Activated gamma-delta T cell treated with anti-CD3 and anti-CD28 coated beads, Interleukin-2, amount 50 U/mL, for 16 hours (primary cell): Measurements from ENCODE around the gene GPR68.
A peak's percentile ranks its signal among the peaks of the same experiment; 100 is the strongest.
"Not testable (repeated sequence)": the region's sequence is repeated elsewhere in the genome, so short reads cannot be mapped to it uniquely, and the experiment has no call there.

ENCODE experiments used
- DNase-seq: peaks from one replicate; pipeline ENCODE4 v3.0.0-alpha.2; 2020; ENCODE audit warnings: low read depth

GPR68 gene

GRCh38 chr14:91228112-91229004 is 16.1 kb downstream of the GPR68 start:
- DNase-seq: peak; percentile 80

- DNase-seq: no peak
These were observed 17.3 kb downstream of the GPR68 start for GRCh38 chr14:91227183-91227628.

DNA sequence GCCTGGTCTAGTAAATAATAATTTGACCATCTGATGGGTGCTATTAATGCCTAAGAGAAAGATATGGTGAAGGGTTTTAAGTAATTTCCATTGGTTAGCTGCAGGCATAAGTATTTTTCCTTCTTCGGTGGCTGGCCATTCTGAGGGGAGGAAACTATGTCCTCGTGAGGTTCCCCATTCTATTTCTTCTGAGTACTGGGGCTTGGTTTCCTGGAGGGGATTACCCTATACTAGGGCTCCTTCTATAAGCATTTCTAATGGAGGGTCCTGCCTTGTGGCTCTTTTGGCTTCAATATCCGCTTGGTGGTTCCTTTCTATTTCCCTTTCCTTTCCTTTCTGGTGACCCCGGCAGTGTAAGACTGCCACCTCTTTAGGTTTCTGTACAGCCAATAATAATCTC is 18.1 kb downstream of the GPR68 start:
- DNase-seq: not testable (repeated sequence)

DNA sequence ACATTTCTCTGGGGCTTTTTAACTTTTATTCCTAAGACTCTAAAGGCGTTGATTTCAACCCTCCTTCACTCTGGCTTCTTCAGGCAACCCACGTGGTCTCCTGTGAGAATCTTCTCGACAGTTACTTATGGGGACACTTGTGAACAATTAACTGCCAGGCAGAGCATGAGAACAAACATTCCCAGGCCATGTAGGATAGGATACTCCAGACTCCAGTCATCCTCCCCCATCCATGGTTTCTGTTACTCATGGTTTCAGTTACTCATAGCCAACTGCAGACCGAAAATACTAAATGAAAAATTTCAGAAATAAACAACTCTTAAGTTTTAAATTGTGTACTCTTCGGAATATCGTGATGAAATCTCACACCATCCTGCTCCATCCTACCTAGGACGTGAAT is 19.5 kb downstream of the GPR68 start:
- no peak for DNase-seq

- DNase-seq: no peak
These were observed 21.3 kb downstream of the GPR68 start for GRCh38 chr14:91223028-91223783.

DNA sequence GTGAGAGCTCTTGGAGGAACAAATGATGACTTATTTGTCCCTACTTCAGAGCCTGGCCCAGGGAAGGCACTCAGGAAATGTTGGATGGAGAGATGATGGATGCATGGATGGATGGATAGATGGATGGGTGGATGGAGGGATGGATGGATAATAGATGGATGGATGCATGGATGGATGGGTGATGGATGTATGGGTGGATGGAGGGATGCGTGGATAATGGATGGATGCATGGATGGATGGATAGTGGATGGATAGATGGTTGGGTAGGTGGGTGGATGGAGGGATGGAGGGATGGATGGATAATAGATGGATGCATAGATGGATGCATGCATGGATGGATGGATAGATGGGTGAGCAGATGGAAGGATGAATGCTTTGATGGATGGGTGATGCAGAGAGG is 23.2 kb downstream of the GPR68 start:
- DNase-seq: no peak

GRCh38 chr14:91220581-91221000 is 23.9 kb downstream of the GPR68 start:
- no peak for DNase-seq

DNA sequence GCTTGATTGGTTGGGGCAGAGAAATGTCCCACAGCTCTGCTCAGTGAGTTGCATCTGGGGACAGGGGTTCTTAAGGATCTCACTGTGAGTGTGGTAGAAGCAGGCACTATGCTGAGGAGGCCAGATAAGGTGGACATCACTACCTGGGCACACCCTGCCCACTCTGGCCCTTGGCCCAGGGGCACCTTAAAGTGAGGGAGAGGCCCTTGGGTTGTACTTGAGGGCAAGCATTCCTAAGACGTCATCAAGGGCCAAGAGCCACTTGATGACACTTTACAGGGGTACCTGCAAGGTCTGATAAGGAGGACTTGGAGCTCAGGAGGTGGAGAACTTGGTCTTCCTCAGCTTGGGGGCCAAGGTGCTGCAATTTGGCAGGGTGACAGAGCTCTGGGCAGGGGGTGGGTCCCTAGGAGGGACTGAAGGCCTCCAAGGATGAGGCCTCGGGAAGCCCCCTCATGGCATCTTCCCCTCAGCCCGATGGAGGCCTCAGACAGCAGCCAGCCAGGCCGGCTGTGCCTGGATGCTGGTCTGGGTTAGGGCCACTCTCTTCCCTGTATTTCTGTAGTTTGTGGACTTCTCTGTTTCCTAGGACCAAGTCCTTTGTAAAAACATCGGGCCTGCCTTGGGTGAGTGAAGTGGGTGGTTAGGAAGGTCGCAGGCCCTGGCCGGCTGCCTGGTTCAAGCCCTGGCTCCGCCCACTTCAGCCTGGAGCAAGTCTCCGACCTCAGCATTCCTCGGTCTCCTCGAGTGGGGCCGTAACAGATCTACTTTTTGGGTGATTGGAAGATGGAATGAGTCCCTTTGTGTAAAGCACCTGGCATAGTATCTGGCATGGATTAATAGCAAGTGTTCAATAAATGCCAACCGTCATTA is 24.8 kb downstream of the GPR68 start:
- no peak for DNase-seq

DNA sequence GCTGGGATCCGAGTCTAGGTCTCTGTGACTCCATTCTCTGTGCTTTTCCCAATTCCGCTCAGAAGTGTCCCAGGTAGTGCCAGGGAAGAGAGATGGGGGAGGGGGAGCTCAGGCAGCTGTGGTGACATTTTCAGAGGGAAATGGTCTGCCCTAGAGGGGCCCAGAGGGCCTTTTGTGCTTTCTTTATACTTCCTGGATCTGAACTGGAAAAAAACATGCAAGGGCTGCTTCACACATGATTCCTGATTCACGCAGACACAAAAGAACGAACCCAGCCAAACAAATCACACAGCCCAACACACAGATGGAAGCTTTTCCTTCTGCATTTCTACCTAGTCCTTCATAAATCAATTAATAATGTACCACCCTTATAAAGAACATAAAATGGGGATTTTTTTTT is 26.5 kb downstream of the GPR68 start:
- DNase-seq: no peak

GRCh38 chr14:91216731-91217226 is 27.7 kb downstream of the GPR68 start:
- no peak for DNase-seq

DNA sequence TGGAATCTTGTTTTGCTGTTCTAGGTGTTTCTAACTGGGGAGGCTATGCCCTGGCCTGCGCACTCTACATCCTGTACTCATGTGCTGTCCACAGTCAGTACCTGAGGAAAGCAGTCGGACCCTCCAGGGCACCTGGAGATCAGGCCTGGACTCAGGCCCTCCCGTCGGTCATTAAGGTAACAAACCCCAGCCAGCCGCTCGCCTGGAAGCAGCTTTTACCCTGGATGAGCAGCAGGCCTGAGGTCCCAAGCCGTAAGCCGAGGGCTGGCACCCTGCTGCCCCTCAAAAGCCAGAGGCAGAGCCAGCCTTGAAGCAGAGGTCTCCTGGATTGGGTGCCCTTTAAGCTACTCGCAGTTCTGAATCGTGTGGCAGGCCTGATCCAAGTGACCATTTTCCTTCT is 29.1 kb downstream of the GPR68 start:
- DNase-seq: no peak

DNA sequence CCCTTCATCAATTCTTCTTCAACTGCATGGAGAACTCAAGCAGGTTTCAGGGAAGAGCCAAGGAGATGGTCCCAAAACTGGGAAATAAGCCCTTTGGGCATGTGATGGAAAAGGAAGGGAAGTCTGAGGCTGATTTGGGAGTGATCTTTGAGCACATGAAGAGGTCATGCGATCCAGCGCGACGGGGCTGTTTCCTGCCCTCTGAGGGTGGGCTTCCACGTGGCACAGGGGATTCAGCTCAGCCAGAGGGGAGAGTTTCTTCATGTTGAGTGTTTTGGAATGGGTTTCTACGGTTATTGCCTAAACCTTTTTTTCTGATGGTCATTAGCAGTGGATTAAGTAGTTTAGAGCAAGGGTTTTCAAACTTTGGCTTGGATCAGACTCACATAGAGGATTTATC is 30.2 kb downstream of the GPR68 start:
- DNase-seq: no peak

DNA sequence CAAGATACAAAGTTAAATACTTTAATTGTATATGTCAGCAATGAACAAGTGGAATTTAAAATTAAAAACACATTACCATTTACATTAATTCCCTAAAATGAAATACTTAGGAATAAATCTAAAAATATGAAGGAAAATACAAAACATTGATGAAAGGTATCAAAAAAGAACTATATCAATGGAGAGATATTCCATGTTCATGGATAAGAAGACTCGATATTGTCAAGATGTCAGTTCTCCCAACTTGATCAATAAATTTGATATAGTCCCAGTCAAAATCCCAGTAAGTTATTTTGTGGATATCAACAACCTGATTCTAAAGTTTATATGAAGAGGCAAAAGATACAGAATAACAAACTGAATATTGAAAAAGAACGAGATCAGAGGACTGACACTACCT is 33.5 kb downstream of the GPR68 start:
- DNase-seq: no peak

DNA sequence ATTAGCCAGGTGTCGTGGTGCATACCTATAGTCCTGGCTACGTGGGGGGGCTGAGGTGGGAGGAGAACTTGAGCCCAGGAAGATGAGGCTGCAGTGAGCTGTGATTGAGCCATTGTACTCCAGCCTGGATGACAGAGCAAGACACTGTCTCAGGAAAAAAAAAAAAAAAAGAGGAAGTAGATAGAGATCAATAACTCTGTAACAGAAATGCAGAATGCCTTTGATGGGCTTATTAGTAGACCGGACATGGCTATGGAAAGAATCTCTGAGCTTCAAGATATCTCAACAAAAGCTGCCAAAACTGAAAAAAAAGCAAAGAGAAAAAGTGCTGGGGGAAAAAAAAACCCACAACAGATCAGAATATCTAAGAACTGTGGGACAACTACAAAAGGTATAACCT is 37.5 kb downstream of the GPR68 start:
- DNase-seq: no peak

GRCh38 chr14:91205459-91205858 is 39.0 kb downstream of the GPR68 start:
- DNase-seq: no peak

GRCh38 chr14:91204657-91205056 is 39.8 kb downstream of the GPR68 start:
- DNase-seq: no peak

DNA sequence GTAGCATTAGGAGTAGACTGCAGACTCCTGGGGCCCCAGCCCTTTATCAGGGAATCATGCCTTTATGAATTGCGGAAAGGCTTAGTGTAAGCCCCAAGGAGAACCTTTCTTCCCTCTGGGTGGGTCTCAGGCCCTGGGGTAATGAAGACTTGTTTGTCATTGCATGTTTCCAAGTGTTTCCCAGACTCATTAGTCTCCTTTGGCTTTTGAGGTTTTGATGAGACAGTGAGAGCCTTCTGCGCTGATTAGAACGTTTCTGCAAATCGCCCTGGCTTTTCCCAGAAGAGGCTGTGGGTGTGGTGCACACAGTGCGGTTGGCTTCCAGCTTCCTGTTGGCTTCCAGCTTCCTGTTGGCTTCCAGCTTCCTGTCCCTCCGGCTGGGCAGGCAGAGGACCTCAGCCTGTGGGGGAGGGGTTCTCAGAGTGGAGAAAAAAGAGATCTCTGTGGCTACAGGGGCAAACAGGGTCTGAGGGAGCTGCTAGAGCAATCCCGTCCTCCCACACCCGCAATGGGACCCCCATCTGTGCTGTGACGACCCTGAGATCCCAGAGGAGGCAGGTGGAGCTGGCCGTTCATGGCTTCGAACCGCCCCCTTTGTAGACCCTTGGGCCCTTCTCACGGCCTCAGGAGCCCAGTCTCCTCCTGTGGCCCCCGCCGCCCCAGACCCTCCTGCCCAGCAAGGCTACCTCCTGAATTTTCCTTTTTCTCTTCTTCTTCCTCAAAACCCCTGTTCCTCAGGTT is 42.1 kb downstream of the GPR68 start:
- DNase-seq: no peak

GRCh38 chr14:91200802-91201201 is 43.7 kb downstream of the GPR68 start:
- not testable (repeated sequence) for DNase-seq

GRCh38 chr14:91197631-91198030 is 46.9 kb downstream of the GPR68 start:
- no peak for DNase-seq

GRCh38 chr14:91195881-91196280 is 48.6 kb downstream of the GPR68 start:
- no peak for DNase-seq

DNA sequence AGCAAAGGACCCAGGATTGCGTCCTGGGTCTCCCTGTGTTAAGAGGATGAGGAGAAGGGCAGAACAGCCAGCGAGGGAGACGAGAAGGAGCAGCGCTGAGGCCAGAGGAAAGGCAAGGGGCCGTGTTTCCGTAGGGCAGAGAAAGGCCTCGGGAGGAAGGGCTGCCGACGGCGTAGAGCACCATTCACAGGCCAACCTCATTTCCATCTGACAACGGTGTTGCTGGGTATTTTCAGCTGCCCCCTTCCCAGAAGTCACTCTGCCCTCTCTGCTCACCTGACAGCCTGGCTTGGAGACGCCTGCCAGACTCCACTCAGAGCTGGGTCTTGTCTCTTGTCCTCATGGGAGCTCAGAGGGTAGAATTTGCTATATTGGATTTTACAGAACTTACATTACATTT is 51.4 kb downstream of the GPR68 start:
- no peak for DNase-seq
